HL-60/S4 treated with retinoic acid at 250 ng/mL for 4 days and 3 days (cell line): ENCODE measurements around the gene ATRAID.
"Not testable (repeated sequence)": the region's sequence is repeated elsewhere in the genome, so short reads cannot be mapped to it uniquely, and the experiment has no call there.

Source experiments
- in situ Hi-C: fragments of 300-500 bp; cut with MboI; formaldehyde crosslinking; loops from 2 replicates; pipeline ENCODE4 v1.7.0; 2022; ENCODE audit warnings: low sequenced_read_pairs

Gene ATRAID

GRCh38 chr2:27191070-27191829 is 20.6 kb upstream of the ATRAID start:
- in situ Hi-C loops = no loop called here

GRCh38 chr2:27194538-27195354 is 17.1 kb upstream of the ATRAID start:
- in situ Hi-C loops = no loop called here

DNA sequence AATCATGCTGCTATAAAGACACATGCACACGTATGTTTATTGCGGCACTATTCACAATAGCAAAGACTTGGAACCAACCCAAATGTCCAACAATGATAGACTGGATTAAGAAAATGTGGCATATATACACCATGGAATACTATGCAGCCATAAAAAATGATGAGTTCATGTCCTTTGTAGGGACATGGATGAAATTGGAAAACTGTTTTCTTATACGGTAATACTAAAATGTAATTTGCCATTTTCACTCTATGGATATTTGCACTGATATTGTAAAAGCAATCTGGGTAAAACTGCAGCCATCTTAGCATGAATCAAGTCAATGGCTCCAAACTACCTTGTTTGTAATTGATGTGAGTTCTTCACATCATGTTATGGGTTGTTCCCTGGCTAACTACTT is 16.0 kb upstream of the ATRAID start:
- in situ Hi-C loops = not testable (repeated sequence)

DNA sequence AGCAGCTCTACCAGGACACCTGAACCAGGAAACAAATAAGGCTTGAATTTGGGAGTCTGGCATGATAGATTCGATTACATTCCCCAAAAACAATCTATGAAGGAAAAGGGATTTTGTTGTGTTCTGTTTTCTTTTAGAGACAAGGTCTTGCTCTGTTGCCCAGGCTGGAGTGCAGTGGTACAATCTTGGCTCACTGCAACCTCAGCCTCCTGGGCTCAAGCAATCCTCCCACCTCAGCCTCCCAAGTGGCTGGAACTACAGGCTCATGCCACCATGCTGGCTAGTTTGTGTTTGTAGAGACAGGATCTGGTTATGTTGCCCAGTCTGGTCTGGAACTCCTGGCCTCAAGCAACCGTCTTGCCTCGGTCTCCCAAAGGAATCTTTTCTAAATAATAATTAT is 13.8 kb upstream of the ATRAID start:
- in situ Hi-C loops = not testable (repeated sequence)

DNA sequence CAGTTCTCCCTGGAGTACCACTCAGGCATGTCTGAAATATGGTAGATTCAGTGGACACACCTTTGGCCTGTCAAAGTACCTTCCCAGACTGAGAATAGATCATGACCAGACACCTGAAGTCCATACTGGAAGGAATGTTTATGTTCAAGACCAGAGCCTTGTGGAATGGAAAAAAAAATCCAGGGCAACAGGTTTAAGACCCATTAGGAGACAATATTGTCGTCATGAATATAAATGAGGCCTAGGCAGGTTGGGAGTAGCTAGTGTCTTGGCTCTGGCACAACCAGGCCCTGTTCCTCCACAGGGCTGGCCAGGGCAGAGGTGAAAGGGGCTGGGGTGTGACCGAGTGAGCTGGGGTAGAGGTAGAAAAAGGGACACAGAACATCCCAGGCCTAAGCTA is 13.2 kb upstream of the ATRAID start:
- in situ Hi-C loops = no loop called here

DNA sequence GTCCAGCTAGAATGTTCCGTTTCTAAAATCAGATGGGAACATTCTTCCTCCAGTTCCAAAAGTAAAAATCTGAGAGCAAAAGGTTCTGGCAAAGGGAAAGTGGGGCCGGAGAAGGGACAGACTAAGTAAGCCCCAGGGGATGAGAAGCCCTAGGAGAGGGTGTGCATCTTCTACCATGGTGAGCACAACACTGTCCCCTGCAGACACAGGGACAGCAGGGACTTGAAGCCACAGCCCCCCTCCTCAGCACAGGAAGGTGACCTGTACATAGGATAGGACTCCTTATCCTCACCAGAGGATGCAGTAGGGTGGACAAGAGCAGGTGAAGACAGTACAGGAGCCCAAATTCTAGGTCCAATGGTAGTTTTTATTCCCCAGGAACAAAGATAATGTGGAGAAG is 12.6 kb upstream of the ATRAID start:
- in situ Hi-C loops = no loop called here

GRCh38 chr2:27201675-27202074 is 10.2 kb upstream of the ATRAID start:
- in situ Hi-C loops = no loop called here

- in situ Hi-C loops = no loop called here
These were observed 9.0 kb upstream of the ATRAID start for GRCh38 chr2:27202854-27203253.

DNA sequence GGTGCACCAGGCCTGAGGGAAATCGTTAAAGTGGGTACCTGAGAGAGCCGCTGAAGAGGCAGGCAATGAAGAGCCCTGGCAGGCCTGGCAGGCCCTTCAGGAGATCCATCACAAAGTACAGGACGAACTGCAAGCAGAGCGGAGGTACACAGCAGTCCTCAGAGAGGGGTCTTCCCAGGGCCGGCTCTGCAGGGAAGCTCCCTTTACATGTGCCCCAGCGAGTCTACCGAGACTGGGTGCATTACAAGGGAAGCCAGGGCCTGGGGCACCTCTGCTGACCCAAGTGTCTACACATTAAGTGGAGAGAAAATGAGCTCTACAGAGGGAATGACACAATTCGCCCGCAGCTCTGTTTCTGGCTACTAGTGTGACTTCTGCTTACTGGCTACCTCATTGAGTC is 8.1 kb upstream of the ATRAID start:
- in situ Hi-C loops = no loop called here

GRCh38 chr2:27204566-27204965 is 7.3 kb upstream of the ATRAID start:
- in situ Hi-C loops = no loop called here

- in situ Hi-C loops = no loop called here
These were observed 6.6 kb upstream of the ATRAID start for GRCh38 chr2:27205206-27205605.

DNA sequence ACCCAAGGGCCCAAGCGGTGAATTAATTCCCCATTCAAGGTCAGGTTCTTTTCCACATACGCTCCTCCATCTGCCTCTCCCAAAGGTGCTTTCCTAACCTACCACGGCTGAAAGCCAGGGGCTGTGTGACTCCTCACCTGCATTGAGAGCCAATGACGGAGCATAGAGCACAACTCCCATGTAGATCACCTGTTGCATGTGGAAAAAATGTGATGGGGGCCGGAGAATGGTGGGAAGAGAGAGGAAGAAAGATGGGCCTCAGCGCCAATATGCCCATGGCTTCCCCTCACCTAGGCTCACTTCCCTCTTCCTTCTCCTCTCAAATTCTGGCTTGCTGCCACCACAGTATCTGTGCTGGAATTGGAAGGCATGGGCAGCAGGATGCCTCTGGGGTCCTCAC is 5.5 kb upstream of the ATRAID start:
- in situ Hi-C loops = no loop called here

GRCh38 chr2:27208486-27209050 is 3.3 kb upstream of the ATRAID start:
- in situ Hi-C loops = no loop called here

- in situ Hi-C loops = no loop called here
These were observed 2.0 kb upstream of the ATRAID start for GRCh38 chr2:27209621-27210401.

DNA sequence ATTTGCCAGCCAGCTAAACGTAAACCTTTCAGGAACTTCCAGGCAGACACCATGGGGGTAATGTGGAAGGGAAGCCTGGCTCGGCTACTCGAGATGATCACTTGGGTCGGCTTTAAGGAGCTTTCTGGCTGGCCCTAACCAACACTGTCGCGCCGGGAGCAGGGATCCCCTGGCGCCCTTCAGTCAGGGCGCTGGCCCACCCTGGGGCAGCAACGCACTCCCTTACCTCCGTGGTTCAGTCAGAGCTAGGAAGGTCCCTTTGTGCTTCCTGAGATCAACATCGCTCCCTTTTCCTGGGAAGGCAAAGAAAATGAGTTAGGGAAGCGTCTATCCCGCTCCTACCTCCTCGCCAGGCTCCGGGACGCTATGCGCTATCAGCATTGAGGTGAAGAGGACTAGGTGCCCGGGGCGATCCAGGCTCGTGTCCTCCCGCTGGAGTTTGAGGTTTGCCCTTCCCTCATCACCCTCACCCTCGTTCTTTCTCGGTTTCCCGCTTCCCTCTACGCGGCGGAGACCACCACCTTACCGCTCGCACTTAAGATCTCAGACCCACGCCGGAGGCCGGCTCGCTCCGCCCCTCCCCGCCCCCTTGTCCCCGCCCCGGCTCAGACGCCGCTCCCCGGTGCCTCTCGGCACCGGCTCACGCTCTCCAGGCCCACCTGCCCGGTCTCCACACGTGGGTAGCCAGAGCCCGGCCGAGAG is 449 bp upstream of the ATRAID start:
- in situ Hi-C loops = no loop called here

GRCh38 chr2:27212626-27213471 is 1.0 kb downstream of the ATRAID start:
- in situ Hi-C loops = no loop called here

- in situ Hi-C loops = no loop called here
These were observed 3.1 kb downstream of the ATRAID start for GRCh38 chr2:27214941-27215340.

- in situ Hi-C loops = no loop called here
These were observed 4.7 kb downstream of the ATRAID start for GRCh38 chr2:27216416-27217137.
